Glutamatergic neuron (in vitro differentiated cells): Measurements from ENCODE around the gene TP53BP2. TPM values are rescaled to one million over a fixed set of nuclear protein-coding genes. Genes with fewer than 3 reads are reported as not detected.

Source experiments
- DNase-seq: peaks from one replicate; pipeline ENCODE4 v3.0.0; 2022
- H3K27ac Mint-ChIP-seq: one replicate; pipeline ENCODE4 v1.8.0; 2020; ENCODE audit warnings: mild to moderate bottlenecking, mixed read lengths, inconsistent platforms; ENCODE audit not compliant: unreplicated experiment
- H3K27me3 Mint-ChIP-seq: one replicate; pipeline ENCODE4 v1.8.0; 2020; ENCODE audit warnings: mild to moderate bottlenecking, moderate library complexity, mixed read lengths, inconsistent platforms; ENCODE audit not compliant: unreplicated experiment
- H3K36me3 Mint-ChIP-seq: one replicate; pipeline ENCODE4 v1.8.0; 2020; ENCODE audit warnings: mild to moderate bottlenecking, mixed read lengths, inconsistent platforms; ENCODE audit not compliant: unreplicated experiment
- H3K4me1 Mint-ChIP-seq: one replicate; pipeline ENCODE4 v1.8.0; 2020; ENCODE audit warnings: mild to moderate bottlenecking, low read depth, mixed read lengths, inconsistent platforms; ENCODE audit not compliant: unreplicated experiment
- H3K4me3 Mint-ChIP-seq: one replicate; pipeline ENCODE4 v1.8.0; 2020; ENCODE audit warnings: mild to moderate bottlenecking, mixed read lengths, inconsistent platforms; ENCODE audit not compliant: unreplicated experiment
- H3K9me3 Mint-ChIP-seq: one replicate; pipeline ENCODE4 v1.8.0; 2020; ENCODE audit warnings: mild to moderate bottlenecking, moderate library complexity, mixed read lengths, inconsistent platforms; ENCODE audit not compliant: unreplicated experiment
- total RNA-seq: library from RNA; stranded (reverse); fragmentation: NEBNext Ultra II Directional; extraction: Animal tissue kit (Norgen Biotek cat#: 25700); gene quantifications from one replicate; pipeline ENCODE4 v1.2.1, GENCODE V29; 2021; ENCODE audit not compliant: unreplicated experiment
- TF ChIP-seq, protein P1 (sequence below): fragments of 200-600 bp; sonication (generic); IDR thresholded peaks from one replicate; pipeline ENCODE4 v1.5.0; 2021; ENCODE audit not compliant: partially characterized antibody, unreplicated experiment

TP53BP2 gene
- total RNA-seq, 1 donor from 2014 or later, result 50.7 TPM

DNA sequence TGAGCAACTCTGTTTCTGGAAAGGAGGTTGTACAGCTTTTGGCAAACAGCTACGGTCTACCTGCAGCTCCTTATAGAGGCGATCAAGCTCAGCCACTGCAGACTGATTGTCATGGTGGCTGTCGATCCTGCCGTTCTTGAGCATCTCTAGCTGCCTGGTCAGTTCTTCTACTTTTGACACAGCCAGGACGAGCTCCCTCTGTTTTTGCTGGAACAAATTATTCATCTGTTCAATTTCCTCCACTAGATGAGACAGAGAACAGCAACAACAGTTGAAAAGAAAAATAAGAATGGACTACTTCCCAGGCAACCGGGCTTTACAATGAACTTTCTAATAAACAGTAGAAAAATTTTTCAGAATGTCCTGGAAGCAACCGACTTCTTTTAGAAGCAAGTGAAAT lies 42.5 kb downstream of the TP53BP2 start:
- no peaks in the 10 kb centered on the region for H3K4me1 Mint-ChIP-seq
- peaks cover 3% of the 10 kb centered on the region for H3K36me3 Mint-ChIP-seq
- H3K9me3 Mint-ChIP-seq, result no peaks in the 10 kb centered on the region
- no peak for DNase-seq
- H3K27me3 Mint-ChIP-seq, result no peaks in the 10 kb centered on the region
- H3K4me3 Mint-ChIP-seq, result no peak overlapping the region
- no peak overlapping the region for H3K27ac Mint-ChIP-seq
- TF ChIP-seq, protein P1, sequence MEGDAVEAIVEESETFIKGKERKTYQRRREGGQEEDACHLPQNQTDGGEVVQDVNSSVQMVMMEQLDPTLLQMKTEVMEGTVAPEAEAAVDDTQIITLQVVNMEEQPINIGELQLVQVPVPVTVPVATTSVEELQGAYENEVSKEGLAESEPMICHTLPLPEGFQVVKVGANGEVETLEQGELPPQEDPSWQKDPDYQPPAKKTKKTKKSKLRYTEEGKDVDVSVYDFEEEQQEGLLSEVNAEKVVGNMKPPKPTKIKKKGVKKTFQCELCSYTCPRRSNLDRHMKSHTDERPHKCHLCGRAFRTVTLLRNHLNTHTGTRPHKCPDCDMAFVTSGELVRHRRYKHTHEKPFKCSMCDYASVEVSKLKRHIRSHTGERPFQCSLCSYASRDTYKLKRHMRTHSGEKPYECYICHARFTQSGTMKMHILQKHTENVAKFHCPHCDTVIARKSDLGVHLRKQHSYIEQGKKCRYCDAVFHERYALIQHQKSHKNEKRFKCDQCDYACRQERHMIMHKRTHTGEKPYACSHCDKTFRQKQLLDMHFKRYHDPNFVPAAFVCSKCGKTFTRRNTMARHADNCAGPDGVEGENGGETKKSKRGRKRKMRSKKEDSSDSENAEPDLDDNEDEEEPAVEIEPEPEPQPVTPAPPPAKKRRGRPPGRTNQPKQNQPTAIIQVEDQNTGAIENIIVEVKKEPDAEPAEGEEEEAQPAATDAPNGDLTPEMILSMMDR, result no peak

DNA sequence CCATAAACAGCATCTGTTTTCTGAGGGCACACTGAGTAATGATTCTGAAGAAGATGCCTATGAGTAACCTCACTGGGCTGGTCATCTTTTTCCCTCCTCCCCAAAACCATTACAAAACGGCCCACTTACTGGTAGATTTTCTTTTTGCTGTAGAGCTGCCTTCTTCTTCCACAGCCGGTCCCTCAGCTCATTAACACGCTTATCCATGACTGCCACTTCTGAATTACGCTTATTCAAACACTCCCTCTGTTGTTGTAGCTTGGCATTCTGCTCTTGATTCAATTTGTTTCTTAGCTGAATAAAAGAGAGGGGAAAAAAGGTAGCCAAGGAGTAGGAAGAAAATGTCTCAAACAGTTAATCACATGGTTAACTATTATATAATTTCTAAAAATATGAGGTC lies 43.1 kb downstream of the TP53BP2 start:
- Mint-ChIP-seq H3K36me3 (peaks cover 3% of the 10 kb centered on the region), H3K9me3 (no peaks in the 10 kb centered on the region), H3K4me1 (no peaks in the 10 kb centered on the region), H3K4me3 (no peak overlapping the region), H3K27ac (no peak overlapping the region), H3K27me3 (no peaks in the 10 kb centered on the region)
- no peak for DNase-seq
- TF ChIP-seq, protein P1, result no peak

DNA sequence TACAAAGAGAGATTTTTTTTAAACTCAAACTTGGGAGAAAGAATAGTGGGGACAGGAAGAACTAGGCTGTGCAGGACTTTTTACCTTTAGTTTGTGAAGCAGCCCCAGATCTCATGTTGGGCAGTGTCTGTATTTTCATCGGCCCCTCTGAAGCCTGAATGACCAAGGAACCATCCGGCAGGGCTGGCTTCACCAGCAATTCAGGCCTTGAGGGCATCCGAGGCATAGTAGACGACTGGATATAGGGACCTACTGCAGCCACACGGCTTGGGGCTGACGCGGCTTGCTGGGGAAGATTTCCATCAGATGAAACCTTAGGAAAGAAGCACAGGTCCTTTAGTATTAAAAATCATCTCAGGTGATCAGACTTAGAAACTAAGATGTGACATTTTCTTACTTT lies 43.7 kb downstream of the TP53BP2 start:
- DNase-seq, result no peak

DNA sequence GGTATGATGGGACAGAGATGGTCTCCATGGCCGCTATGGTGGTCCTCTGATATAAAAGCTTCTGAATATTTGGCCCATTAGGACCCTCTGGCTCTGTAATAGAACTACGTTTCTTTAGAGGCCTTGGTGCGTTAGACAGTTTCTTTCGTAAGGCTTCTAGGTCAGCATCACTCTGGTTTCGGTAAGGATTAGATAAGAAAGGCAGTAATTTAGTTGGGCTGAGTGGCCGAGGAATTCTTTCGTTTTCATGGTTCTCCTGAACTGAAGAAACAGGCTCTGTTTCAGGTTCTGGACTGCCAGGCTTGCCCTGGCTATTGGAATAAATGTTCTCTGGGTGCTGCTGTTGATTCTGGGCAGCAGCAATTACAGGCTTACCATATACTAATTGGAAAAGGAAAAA lies 49.5 kb downstream of the TP53BP2 start:
- Mint-ChIP-seq H3K27ac (no peak overlapping the region), H3K4me1 (no peaks in the 10 kb centered on the region), H3K27me3 (no peaks in the 10 kb centered on the region), H3K9me3 (no peaks in the 10 kb centered on the region), H3K36me3 (no peaks in the 10 kb centered on the region), H3K4me3 (no peak overlapping the region)
- TF ChIP-seq, protein P1, result no peak
- DNase-seq, result no peak

More for the DNA sequence above, 43.7 kb downstream of the TP53BP2 start:
- TF ChIP-seq, protein P1, result no peak
- Mint-ChIP-seq H3K27ac (no peak overlapping the region), H3K9me3 (no peaks in the 10 kb centered on the region), H3K4me1 (no peaks in the 10 kb centered on the region), H3K27me3 (no peaks in the 10 kb centered on the region), H3K36me3 (peaks cover 3% of the 10 kb centered on the region), H3K4me3 (no peak overlapping the region)

DNA sequence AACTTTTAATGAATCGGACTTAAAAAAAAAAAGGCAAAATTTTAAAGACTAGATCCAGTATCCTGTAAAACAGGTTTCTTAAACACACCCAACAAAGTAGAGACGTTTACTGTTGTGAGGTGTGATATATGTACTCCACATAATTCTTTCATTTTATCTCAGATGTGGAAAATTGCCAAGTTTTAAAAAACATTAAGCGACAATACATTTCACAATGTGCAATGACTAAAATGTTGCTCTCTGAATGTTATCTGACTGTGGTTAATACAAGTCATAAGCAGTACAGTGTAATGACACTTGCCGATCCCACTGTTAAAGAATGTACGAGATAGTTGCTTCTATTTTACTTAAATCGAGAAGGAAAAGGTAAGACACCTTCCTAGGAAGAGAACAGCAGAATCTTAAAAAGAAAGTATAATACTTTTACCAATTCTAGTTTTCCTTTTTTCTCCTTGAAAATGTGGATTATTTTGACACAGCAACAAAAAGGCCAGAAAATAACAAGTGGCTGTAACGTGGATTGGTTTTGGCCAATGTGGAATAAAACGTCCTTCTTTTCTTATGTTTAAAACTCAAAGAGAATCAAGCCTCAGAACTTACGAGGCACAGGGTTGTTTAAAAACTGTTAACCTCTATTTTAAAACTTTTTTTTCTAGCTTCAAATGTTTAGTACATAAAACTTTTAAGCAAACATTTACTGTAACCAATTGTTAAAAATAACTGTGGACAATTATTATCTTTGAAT lies 51.4 kb downstream of the TP53BP2 start:
- H3K9me3 Mint-ChIP-seq, result no peaks in the 10 kb centered on the region
- TF ChIP-seq, protein P1, result no peak
- H3K27me3 Mint-ChIP-seq, result no peaks in the 10 kb centered on the region
- H3K27ac Mint-ChIP-seq, result no peak overlapping the region
- DNase-seq, result no peak
- no peak overlapping the region for H3K4me3 Mint-ChIP-seq
- H3K4me1 Mint-ChIP-seq, result no peaks in the 10 kb centered on the region
- no peaks in the 10 kb centered on the region for H3K36me3 Mint-ChIP-seq
